Calu3 (cell line): ENCODE measurements around the gene KLHDC10. TPM values are rescaled to one million over a fixed set of nuclear protein-coding genes. Genes with fewer than 3 reads are reported as not detected.

Experiments
- BruUV-seq: library from RNA; stranded (reverse); fragments of 400-500 nt; replicated peaks from 2 replicates; lab custom pipeline; 2021; lab: Mats Ljungman, UMichigan
- CTCF ChIA-PET: fragments of 300-600 bp; sonication (Branson Sonifier 250); formaldehyde crosslinking; loops from one replicate; lab custom pipeline; 2022; ENCODE audit warnings: antibody characterized with exemption; lab: Charles Lee
- DNase-seq: peaks from one replicate; pipeline ENCODE4 v3.0.0; 2022
- H3K27ac Mint-ChIP-seq: one replicate; pipeline ENCODE4 v1.8.0; 2022; ENCODE audit warnings: mixed read lengths; ENCODE audit not compliant: unreplicated experiment
- H3K27me3 Mint-ChIP-seq: one replicate; pipeline ENCODE4 v1.8.0; 2022; ENCODE audit warnings: mixed read lengths; ENCODE audit not compliant: unreplicated experiment
- H3K36me3 Mint-ChIP-seq: one replicate; pipeline ENCODE4 v1.8.0; 2022; ENCODE audit warnings: mild to moderate bottlenecking, moderate library complexity, mixed read lengths; ENCODE audit not compliant: insufficient read depth, unreplicated experiment
- H3K4me1 Mint-ChIP-seq: one replicate; pipeline ENCODE4 v1.8.0; 2022; ENCODE audit warnings: mild to moderate bottlenecking, low read depth, mixed read lengths; ENCODE audit not compliant: unreplicated experiment
- H3K4me3 Mint-ChIP-seq: one replicate; pipeline ENCODE4 v1.8.0; 2022; ENCODE audit warnings: mild to moderate bottlenecking, low read depth, moderate library complexity, mixed read lengths; ENCODE audit not compliant: unreplicated experiment
- H3K9me3 Mint-ChIP-seq: one replicate; pipeline ENCODE4 v1.8.0; 2022; ENCODE audit warnings: low read depth, mixed read lengths; ENCODE audit not compliant: unreplicated experiment
- intact Hi-C: fragments of 100-400 bp; cut with micrococcal nuclease; formaldehyde crosslinking; loops from one replicate; pipeline ENCODE4 v1.10.0; 2022; ENCODE audit not compliant: unreplicated experiment
- total RNA-seq: library from RNA; stranded (reverse); gene quantifications from 2 replicates; pipeline ENCODE4 v1.2.3, GENCODE V29; 2022
- TF ChIP-seq, protein P1 (sequence below): fragments of 200-600 bp; IDR thresholded peaks from one replicate; pipeline ENCODE4 v1.8.0; 2022; ENCODE audit warnings: antibody characterized with exemption; ENCODE audit not compliant: unreplicated experiment

Gene KLHDC10
- total RNA-seq, 1 experiment from 2014 or later, result 35.3 TPM

DNA sequence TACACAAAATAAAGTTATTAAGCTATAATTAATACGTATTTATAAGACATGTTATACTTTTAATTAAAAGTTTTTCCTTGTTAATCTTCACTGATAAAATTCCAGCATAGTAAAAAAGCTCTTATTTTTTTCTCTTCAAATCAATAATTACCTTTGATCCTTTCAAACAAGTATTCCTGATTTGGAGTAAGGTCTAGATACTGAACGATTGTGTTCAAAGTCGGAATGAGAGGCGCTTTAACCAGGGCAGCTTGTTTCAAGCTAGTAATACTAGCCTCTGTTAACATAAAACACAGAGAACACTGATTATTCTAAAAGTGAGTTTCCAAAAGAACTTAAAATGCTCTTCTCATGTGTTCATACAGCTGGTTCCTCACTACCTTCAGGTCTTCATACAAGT, 107.9 kb downstream of the KLHDC10 start:
- H3K36me3 Mint-ChIP-seq, result peaks cover 18% of the 10 kb centered on the region
- no peak overlapping the region for H3K4me3 Mint-ChIP-seq
- TF ChIP-seq, protein P1, sequence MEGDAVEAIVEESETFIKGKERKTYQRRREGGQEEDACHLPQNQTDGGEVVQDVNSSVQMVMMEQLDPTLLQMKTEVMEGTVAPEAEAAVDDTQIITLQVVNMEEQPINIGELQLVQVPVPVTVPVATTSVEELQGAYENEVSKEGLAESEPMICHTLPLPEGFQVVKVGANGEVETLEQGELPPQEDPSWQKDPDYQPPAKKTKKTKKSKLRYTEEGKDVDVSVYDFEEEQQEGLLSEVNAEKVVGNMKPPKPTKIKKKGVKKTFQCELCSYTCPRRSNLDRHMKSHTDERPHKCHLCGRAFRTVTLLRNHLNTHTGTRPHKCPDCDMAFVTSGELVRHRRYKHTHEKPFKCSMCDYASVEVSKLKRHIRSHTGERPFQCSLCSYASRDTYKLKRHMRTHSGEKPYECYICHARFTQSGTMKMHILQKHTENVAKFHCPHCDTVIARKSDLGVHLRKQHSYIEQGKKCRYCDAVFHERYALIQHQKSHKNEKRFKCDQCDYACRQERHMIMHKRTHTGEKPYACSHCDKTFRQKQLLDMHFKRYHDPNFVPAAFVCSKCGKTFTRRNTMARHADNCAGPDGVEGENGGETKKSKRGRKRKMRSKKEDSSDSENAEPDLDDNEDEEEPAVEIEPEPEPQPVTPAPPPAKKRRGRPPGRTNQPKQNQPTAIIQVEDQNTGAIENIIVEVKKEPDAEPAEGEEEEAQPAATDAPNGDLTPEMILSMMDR, result no peak
- CTCF ChIA-PET, result no interaction called here
- H3K27ac Mint-ChIP-seq, result no peak overlapping the region
- no peaks in the 10 kb centered on the region for H3K4me1 Mint-ChIP-seq
- no peak for DNase-seq
- no peaks in the 10 kb centered on the region for H3K27me3 Mint-ChIP-seq
- intact Hi-C loops, result no loop called here
- H3K9me3 Mint-ChIP-seq, result no peaks in the 10 kb centered on the region
- no TSS peak for BruUV-seq

DNA sequence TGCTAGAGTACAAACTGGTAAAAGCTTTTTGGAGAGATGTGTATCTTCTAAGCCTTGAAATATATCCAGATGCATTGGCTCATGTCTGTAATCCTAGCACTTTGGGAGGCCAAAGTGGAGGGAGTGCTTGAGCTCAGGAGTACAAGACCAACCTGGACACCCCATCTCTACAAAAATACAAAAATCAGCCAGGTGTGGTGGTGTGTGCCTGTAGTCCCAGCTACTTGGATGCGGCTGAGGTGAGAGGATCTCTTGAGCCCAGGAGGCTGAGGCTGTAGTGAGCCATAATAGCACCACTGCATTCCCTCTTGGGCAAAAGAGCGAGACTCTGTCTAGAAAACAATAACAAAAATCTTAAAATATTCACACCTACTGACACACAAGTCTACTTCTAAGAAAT, 109.3 kb downstream of the KLHDC10 start:
- TF ChIP-seq, protein P1, result no peak
- CTCF ChIA-PET, result no interaction called here
- intact Hi-C loops, result no loop called here
- no TSS peak for BruUV-seq
- DNase-seq, result no peak
- H3K4me1 Mint-ChIP-seq, result no peaks in the 10 kb centered on the region
- peaks cover 16% of the 10 kb centered on the region for H3K36me3 Mint-ChIP-seq
- H3K27me3 Mint-ChIP-seq, result no peaks in the 10 kb centered on the region
- H3K4me3 Mint-ChIP-seq, result no peak overlapping the region
- H3K27ac Mint-ChIP-seq, result no peak overlapping the region
- no peaks in the 10 kb centered on the region for H3K9me3 Mint-ChIP-seq

DNA sequence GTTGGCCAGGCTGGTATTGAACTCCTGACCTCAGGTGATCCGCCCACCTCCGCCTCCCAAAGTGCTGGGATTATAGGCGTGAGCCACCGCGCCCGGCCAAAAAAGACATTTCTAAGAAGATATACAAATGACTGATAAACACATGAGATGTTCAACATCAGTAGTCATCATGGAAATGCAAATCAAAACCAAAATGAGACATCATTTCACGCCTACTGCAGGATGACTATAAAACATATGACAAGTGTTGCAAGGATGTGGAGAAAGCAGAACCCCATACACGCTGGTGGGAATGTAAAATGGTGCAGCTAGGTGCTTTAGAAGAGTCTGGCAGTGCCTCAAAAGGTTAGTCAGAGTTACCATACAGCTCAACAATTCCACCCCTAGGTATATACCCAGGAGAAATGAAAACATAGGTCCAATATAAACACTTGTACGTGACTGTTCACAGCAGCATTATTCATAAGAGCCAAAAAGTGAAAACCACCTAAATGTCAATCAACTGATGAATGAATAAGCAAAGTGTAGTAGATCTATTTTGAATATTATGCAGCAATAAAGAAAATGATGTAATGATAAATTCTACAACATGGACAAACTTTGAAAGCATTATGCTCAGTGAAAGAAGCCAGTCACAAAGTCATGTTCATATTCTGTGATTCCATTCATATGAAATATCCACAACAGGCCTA, 110.4 kb downstream of the KLHDC10 start:
- Mint-ChIP-seq H3K4me3 (no peak overlapping the region), H3K9me3 (no peaks in the 10 kb centered on the region), H3K36me3 (peaks cover 15% of the 10 kb centered on the region), H3K27me3 (no peaks in the 10 kb centered on the region), H3K27ac (no peak overlapping the region), H3K4me1 (no peaks in the 10 kb centered on the region)
- intact Hi-C loops, result no loop called here
- TF ChIP-seq, protein P1, result no peak
- BruUV-seq, result no TSS peak
- DNase-seq, result no peak
- CTCF ChIA-PET, result no interaction called here

DNA sequence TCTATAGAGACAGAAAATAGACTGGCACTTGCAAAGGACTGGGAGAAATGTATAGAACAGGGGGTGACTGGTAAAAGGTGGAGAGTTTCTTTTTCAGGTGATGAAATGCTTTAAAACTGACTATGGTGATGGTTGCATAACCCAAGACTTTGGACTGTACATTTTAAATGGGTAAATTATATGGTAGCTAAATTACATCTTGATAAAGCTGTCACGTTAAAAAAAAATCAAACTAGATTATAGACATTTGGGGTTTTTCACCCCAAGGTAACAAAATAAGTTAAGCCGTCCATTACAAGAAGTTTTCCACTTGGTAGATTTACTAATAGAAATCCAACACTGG, 110.9 kb downstream of the KLHDC10 start:
- intact Hi-C loops, result no loop called here
- no peaks in the 10 kb centered on the region for H3K4me1 Mint-ChIP-seq
- no peaks in the 10 kb centered on the region for H3K9me3 Mint-ChIP-seq
- BruUV-seq, result no TSS peak
- peaks cover 15% of the 10 kb centered on the region for H3K36me3 Mint-ChIP-seq
- H3K27me3 Mint-ChIP-seq, result no peaks in the 10 kb centered on the region
- TF ChIP-seq, protein P1, result no peak
- no peak overlapping the region for H3K4me3 Mint-ChIP-seq
- no peak for DNase-seq
- no peak overlapping the region for H3K27ac Mint-ChIP-seq
- CTCF ChIA-PET, result no interaction called here
